Measurements from ENCODE around the gene SRRM2. TPM values are rescaled to one million over a fixed set of nuclear protein-coding genes. Genes with fewer than 3 reads are reported as not detected.

Gene SRRM2
- total RNA-seq, 1 donor from 2014 or later = 30.5 TPM

DNA sequence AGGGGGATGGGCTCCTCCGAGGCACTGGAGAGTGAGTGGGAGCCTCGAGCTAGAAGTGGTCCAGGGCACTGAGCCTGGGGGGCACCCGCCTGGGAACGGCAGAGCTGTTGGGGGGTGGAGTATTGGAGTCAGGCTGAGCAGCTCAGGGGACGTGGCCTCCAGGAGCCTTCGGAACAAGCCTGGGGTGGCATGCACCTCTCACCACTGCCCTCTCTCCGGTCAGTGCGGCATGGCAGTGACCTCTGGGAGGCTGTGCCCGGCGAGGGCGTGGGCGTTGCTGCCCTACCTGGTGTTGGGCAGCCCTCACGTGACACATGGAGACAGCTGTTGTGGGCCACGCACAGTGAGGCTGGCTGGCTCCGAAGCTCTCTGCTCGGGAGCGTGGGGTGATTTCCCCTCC lies 46.4 kb upstream of the SRRM2 start:
- H3K36me3 ChIP-seq (ENCODE audit: control insufficient read depth, insufficient read depth, low read length) = peaks cover 41% of the 10 kb centered on the region
- FAIRE-seq (no peak), DNase-seq (ENCODE audit: low read depth) (no peak)
- no peak overlapping the region for H3K4me3 ChIP-seq (ENCODE audit: low read depth, low read length)
- no peaks in the 10 kb centered on the region for H3K27me3 ChIP-seq (ENCODE audit: control insufficient read depth, insufficient read depth, low read length)
- TF ChIP-seq, protein P1, sequence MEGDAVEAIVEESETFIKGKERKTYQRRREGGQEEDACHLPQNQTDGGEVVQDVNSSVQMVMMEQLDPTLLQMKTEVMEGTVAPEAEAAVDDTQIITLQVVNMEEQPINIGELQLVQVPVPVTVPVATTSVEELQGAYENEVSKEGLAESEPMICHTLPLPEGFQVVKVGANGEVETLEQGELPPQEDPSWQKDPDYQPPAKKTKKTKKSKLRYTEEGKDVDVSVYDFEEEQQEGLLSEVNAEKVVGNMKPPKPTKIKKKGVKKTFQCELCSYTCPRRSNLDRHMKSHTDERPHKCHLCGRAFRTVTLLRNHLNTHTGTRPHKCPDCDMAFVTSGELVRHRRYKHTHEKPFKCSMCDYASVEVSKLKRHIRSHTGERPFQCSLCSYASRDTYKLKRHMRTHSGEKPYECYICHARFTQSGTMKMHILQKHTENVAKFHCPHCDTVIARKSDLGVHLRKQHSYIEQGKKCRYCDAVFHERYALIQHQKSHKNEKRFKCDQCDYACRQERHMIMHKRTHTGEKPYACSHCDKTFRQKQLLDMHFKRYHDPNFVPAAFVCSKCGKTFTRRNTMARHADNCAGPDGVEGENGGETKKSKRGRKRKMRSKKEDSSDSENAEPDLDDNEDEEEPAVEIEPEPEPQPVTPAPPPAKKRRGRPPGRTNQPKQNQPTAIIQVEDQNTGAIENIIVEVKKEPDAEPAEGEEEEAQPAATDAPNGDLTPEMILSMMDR (IDR thresholded peaks at IDR 0.05; ENCODE audit: insufficient read depth, low read length, severe bottlenecking) = no peak

DNA sequence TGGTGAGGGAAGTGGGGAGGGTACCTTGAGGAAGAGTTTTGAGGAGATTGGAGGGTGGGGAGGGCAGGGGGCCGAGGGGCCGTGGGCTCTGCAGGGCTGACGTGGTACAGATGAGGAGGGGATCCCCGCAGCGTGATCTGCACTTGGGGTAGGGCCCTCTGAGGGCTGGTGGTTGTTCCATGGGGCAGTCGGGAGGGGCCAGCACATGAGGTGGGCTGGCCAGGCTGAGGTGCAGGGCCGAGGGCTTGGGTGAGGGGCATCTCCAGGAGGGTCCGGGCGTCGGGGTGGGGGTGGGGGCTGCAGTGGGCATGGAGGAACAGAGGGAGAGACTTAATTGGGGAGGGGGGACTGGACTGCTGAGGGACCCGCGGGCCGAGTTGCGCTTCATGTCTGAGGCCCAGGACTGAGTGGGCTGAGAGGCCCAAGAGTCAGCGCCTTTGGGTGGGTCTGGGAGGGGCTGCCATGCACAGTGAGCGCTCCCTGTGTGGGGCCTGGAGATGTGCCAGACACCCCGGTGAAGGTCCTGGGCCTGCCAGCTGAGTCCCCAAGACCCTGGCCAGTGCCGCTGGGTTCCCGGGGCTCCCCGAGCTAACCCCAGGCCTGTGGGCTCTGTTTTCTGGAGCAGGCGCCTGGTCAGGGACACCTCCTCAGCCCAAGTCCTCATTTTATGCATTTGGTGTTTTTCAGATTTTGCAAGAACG lies 45.7 kb upstream of the SRRM2 start:
- Histone ChIP-seq H3K27me3 (ENCODE audit: control insufficient read depth, insufficient read depth, low read length) (no peaks in the 10 kb centered on the region), H3K4me3 (ENCODE audit: low read depth, low read length) (no peak overlapping the region), H3K36me3 (ENCODE audit: control insufficient read depth, insufficient read depth, low read length) (peaks cover 36% of the 10 kb centered on the region)
- TF ChIP-seq, protein P1 (IDR thresholded peaks at IDR 0.05; ENCODE audit: insufficient read depth, low read length, severe bottlenecking) = no peak
- DNase-seq (ENCODE audit: low read depth) = no peak
- FAIRE-seq = no peak

DNA sequence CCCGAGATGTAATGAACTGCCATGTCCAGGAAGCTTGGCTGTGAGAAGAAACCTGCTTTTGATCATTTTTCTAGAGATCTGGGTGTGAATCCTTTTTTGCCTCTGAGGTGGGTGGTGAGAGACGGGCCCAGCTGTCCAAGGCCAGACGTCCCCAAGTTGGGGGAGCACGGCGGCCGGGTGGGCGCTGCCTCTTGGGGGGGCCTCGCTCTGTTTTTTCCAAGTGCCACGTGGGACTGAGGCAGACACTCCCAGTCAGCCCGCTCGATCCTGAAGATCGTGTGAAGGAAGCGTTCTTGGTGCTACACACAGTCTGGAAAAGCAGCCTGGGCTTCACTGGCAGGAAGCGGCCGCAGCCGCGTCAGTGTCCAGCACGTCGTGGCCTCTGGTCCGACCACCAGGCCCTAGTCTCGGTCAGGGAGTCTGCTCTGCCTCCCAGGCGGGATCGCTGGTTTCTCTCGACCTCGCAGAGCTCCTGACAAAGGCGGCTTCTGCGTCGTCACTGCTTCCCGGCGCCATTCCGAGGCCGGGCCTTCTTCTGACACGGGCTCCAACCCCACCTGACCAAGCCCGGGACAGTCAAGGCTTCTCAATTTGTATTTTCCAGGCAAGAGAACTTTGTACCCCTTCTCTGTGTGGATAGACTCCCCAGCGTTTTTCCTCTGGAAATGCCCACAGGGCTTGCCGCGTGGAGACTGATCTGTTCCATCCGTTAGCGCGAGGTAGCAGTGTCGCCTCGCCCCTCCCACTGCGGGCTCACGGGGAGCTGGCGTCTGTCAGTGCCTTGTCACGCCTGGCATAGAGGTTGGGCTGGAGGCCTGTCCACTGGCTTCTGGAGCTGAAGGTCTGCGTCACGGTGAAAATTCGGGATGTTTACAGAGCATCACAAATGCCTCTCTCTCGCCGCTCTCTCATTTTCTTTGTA lies 44.8 kb upstream of the SRRM2 start:
- TF ChIP-seq, protein P1 (IDR thresholded peaks at IDR 0.05; ENCODE audit: insufficient read depth, low read length, severe bottlenecking) = no peak
- DNase-seq (ENCODE audit: low read depth) (no peak), FAIRE-seq (no peak)
- Histone ChIP-seq H3K27me3 (ENCODE audit: control insufficient read depth, insufficient read depth, low read length) (no peaks in the 10 kb centered on the region), H3K4me3 (ENCODE audit: low read depth, low read length) (no peak overlapping the region), H3K36me3 (ENCODE audit: control insufficient read depth, insufficient read depth, low read length) (peaks cover 30% of the 10 kb centered on the region)

DNA sequence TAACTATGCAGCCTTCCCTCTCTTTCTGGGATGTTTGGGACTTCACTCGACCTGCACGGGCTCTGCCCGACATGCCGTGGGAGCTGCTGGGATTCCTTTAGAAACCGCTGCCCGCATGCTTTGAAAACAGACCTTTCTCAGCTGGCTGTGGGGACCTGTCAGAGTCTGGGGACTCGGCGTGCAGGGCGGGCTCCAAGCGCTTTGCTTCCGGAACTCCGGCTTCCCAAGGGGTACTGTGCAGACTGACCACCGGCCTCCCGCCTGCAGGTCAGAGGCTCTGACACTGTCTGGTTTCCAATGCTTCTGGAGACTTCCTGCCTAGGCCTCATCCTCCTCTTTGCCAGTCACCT lies 44.2 kb upstream of the SRRM2 start:
- Histone ChIP-seq H3K36me3 (ENCODE audit: control insufficient read depth, insufficient read depth, low read length) (peaks cover 27% of the 10 kb centered on the region), H3K27me3 (ENCODE audit: control insufficient read depth, insufficient read depth, low read length) (no peaks in the 10 kb centered on the region), H3K4me3 (ENCODE audit: low read depth, low read length) (no peak overlapping the region)
- FAIRE-seq (no peak), DNase-seq (ENCODE audit: low read depth) (no peak)
- TF ChIP-seq, protein P1 (IDR thresholded peaks at IDR 0.05; ENCODE audit: insufficient read depth, low read length, severe bottlenecking) = no peak

DNA sequence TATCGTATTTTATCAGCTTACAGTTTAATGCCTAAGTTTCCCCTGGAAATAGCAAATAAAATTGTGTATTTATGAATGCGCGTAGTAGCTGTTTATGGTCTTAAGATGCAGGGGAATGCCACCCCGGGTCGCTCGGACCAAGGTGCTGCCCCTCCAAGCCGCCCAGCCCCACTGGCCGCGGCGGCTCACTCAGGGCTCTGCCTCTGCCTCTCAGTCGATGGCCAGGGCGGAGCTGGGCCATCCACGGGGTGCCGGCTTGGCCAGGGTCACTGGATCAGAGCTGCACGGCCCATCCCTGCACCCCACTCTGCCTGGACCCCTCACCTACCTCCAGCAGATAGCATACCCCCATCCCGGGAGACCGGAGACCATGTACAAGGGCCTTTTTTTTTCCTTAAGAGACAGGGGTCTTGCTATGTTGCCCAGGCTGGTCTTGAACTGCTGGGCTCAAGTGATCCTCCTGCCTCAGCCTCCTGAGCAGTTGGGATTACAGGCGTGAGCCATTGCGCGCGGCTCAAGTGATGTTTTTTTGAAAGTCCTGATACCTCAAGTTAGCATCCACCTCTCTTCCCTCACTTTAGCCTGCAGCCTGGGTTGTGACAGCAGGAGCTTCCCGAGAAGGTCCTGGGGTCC lies 43.4 kb upstream of the SRRM2 start:
- no peak for FAIRE-seq
- peaks cover 25% of the 10 kb centered on the region for H3K36me3 ChIP-seq (ENCODE audit: control insufficient read depth, insufficient read depth, low read length)
- no peak for DNase-seq (ENCODE audit: low read depth)
- no peak overlapping the region for H3K4me3 ChIP-seq (ENCODE audit: low read depth, low read length)
- TF ChIP-seq, protein P1 (IDR thresholded peaks at IDR 0.05; ENCODE audit: insufficient read depth, low read length, severe bottlenecking) = no peak
- no peaks in the 10 kb centered on the region for H3K27me3 ChIP-seq (ENCODE audit: control insufficient read depth, insufficient read depth, low read length)
